Activated CD4-positive, alpha-beta T cell treated with anti-CD3 and anti-CD28 coated beads for 36 hours (primary cell): ENCODE data around the gene RAB11FIP4. TPM values are rescaled to one million over a fixed set of nuclear protein-coding genes. Genes with fewer than 3 reads are reported as not detected.

Source experiments
- ATAC-seq: fragments of 200-7000 bp; cut with Tn5 transposase; one replicate; pipeline ENCODE4 v1.10.0; 2021; ENCODE audit warnings: mild to moderate bottlenecking, moderate library complexity
- CTCF ChIA-PET: fragments of 350-600 bp; sonication (Branson Sonifier 250); formaldehyde crosslinking; loops from one replicate; lab custom pipeline; 2021; ENCODE audit warnings: antibody characterized with exemption; lab: Charles Lee
- POLR2A ChIA-PET: fragments of 350-600 bp; sonication (Branson Sonifier 250); formaldehyde crosslinking; loops from one replicate; lab custom pipeline; 2021; ENCODE audit warnings: antibody characterized with exemption, inconsistent platforms; lab: Charles Lee
- DNase-seq: peaks from one replicate; pipeline ENCODE4 v3.0.0-alpha.2; 2020
- H3K27ac Mint-ChIP-seq: one replicate; pipeline ENCODE4 v1.8.0; 2021; ENCODE audit warnings: mixed read lengths
- H3K27me3 Mint-ChIP-seq: one replicate; pipeline ENCODE4 v1.8.0; 2021; ENCODE audit warnings: mixed read lengths
- H3K36me3 Mint-ChIP-seq: one replicate; pipeline ENCODE4 v1.8.0; 2021; ENCODE audit warnings: low read depth, mixed read lengths
- H3K4me1 Mint-ChIP-seq: one replicate; pipeline ENCODE4 v1.8.0; 2021; ENCODE audit warnings: mixed read lengths
- H3K4me3 Mint-ChIP-seq: one replicate; pipeline ENCODE4 v1.8.0; 2021; ENCODE audit warnings: mild to moderate bottlenecking, moderate library complexity, mixed read lengths
- H3K9me3 Mint-ChIP-seq: one replicate; pipeline ENCODE4 v1.8.0; 2021; ENCODE audit warnings: low read depth, mixed read lengths
- intact Hi-C, 2 experiments: fragments of 100-400 bp; cut with DNase I in 1 of 2; cut with micrococcal nuclease in 1 of 2; formaldehyde crosslinking; loops; one replicate each; pipeline versions ENCODE4 v1.14.2 to v1.15.1; 2022 to 2024; cut with DNase I, micrococcal nuclease
- total RNA-seq, 2 experiments: library from RNA; stranded (reverse); gene quantifications; one replicate each; pipeline ENCODE4 v1.2.3, GENCODE V29; 2021

The RAB11FIP4 gene
- total RNA-seq, 2 experiments from 2014 or later = 30.3 to 41.4 TPM

DNA sequence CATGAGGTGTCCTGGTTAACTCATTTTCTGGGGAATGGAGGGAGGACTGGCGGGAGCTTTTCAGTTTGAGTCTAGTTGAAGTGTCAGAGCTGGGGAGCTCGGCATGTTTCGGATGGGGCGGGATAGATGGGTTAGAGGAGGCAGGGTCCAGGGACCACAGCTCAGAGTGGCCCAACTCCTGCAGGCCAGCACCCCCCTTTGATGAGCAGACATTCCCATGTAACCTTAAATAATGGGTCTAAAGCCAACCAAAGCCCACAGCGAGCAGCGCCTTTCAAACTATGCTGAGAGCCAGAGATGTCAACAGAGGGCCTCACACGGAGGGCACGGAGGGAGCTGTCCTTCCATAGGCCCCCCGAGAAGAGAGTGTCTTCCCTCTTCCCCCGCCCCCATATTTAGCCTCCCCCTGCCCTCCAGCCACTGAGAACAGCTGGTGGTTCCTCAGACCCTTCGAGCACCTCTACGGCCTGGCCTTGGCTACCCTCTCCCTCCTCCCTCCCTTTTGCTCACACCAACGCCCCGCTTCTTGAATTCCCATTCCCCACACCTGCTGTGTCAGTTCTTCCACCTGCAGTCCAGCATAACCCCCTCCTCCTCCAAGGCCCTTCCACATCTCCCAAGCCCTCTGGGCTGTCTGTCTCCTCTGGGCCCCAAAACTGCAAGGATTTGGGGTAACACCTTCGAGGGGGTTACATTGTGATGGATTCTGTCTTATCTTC, 21.8 kb downstream of the RAB11FIP4 start:
- H3K36me3 Mint-ChIP-seq = no peaks in the 10 kb centered on the region

DNA sequence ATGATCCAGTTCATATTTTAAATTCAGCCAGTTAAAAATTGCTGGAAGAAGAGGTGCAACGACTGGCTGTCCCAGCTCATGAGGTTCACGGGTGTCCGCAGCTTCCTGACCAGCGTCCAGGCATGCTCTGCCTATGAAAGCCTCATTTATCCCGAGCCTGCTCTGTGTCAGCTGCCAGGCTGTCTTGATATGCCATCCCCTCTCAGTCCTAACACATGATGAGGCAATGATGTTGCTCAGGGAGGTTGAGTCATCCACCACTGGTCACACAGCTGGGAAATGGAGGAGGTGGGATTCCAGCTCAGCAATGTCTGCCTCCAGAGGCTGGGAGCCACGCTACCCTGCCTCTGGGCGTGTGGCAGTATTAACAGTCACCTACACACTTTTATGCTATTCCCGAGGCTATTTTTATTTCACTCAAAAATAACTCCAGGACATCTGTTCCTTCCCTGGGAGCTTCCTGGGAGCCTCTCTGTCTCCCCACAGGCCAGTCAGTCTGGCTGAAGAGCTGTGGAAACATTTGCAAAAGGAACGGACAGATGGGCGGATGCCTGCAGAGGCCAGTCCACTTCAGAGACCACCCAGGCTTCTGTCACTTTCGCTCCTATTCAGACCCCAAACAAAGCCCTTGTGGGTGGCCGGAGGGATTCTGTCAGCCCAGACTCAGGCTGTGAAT, 22.5 kb downstream of the RAB11FIP4 start:
- ChIA-PET POLR2A (no interaction called here), CTCF (no interaction called here)
- Mint-ChIP-seq H3K4me3 (no peak overlapping the region), H3K27ac (no peak overlapping the region), H3K4me1 (no peaks in the 10 kb centered on the region), H3K27me3 (no peaks in the 10 kb centered on the region), H3K36me3 (no peaks in the 10 kb centered on the region), H3K9me3 (no peaks in the 10 kb centered on the region)
- intact Hi-C loops = no loop called here
- ATAC-seq (no peak), DNase-seq (no peak)

More for the DNA sequence above, 21.8 kb downstream of the RAB11FIP4 start:
- ChIA-PET POLR2A (no interaction called here), CTCF (no interaction called here)
- no peaks in the 10 kb centered on the region for H3K27me3 Mint-ChIP-seq
- H3K4me3 Mint-ChIP-seq = no peak overlapping the region
- ATAC-seq (no peak), DNase-seq (no peak)
- H3K27ac Mint-ChIP-seq = no peak overlapping the region
- no peaks in the 10 kb centered on the region for H3K4me1 Mint-ChIP-seq
- intact Hi-C loops = no loop called here
- no peaks in the 10 kb centered on the region for H3K9me3 Mint-ChIP-seq

DNA sequence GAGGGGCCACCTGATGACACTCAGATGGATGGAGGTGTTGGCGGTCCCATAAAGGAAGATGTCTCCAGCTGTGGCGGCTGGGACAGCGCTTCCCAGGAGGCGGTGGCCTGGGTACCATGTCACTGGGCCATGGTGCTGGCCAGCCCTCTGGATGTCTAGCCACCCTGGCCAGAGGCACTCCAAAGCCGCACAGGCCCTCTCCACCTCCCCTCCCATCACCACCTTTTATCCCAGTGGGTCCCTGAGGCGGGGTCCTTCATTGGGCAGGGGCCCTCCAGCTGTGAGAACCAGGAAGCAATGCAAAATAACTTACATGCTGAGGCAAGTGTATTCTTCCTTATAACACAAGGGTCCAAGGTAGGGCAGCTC, 23.1 kb downstream of the RAB11FIP4 start:
- no peaks in the 10 kb centered on the region for H3K27me3 Mint-ChIP-seq
- no peaks in the 10 kb centered on the region for H3K9me3 Mint-ChIP-seq
- CTCF ChIA-PET = interaction anchor here (1.2 kb wide), 1 partner anchor 10 kb away, joined by 4 read pairs; no protein-coding TSS in a partner anchor
- no peak overlapping the region for H3K4me3 Mint-ChIP-seq
- no peak for ATAC-seq
- POLR2A ChIA-PET = no interaction called here
- DNase-seq = no peak
- H3K4me1 Mint-ChIP-seq = no peaks in the 10 kb centered on the region
- H3K36me3 Mint-ChIP-seq = no peaks in the 10 kb centered on the region
- no peak overlapping the region for H3K27ac Mint-ChIP-seq
- intact Hi-C loops = no loop called here

DNA sequence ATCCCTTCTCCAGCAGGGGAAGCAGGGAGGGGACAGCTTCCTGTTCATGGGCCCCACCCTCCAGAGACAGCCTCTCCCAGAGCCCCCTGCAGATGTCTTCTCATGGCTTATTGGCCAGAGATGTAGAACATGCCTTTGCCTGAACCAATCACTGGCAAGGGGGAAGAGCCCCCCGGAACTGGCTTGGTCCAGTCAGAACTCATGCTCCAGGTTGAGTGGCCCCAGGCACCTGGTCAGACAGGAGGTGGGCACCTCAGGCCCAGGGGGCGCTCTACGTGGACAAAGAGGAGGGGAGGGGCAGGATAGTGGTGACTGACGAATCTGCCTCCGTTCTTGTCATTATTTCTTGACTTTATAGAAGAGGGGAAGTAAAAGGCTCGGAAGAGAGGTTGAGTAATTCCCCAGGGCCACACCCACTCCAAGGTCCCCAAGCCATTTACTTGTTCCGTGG, 23.6 kb downstream of the RAB11FIP4 start:
- Mint-ChIP-seq H3K27ac (no peak overlapping the region), H3K4me3 (no peak overlapping the region), H3K4me1 (no peaks in the 10 kb centered on the region), H3K27me3 (no peaks in the 10 kb centered on the region), H3K36me3 (no peaks in the 10 kb centered on the region), H3K9me3 (no peaks in the 10 kb centered on the region)
- CTCF ChIA-PET = interaction anchor here (1.2 kb wide), 1 partner anchor 10 kb away, joined by 4 read pairs; no protein-coding TSS in a partner anchor
- POLR2A ChIA-PET = no interaction called here
- intact Hi-C loops = no loop called here
- DNase-seq = no peak
- ATAC-seq = no peak

DNA sequence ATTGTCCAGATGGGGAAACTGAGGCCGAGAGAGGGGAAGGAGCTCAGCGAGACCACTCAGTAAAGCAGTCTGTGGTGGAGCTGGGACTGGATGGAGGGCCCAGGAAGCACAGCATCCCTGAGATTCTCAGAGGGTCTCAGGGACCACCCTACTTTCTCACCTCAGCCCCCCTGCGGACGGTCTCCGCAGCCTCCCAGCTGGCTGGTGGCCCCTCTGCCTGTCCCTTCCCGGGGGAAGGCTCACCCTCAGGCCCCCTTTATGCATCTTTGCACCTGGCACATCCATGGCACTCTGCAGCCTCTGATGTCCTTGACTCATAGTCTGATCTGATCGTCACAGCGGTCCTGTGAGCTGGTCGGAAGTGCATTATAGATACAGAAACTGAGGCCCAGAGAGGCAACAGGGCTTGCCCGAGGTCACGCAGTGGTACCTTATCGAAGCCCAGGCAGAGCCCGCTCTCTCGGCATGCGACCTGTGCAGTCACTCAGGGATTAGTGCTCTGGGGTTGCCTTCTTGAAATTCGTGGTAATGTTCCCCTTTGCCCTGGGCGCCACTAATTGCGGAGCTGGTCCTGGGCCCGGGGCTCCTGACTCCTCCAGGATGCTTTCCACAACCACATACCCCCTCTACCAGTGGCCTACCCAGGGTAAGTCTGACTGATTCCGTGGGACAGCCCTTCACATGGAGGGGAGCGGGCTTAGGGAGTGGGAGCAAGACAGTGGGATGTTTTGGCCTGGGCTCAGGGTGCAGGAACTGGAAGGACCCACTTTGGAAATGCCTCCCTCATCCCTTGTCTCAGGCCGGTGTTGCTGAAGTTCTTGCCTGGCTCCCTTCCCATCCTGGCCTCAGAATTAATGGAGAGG, 24.4 kb downstream of the RAB11FIP4 start:
- intact Hi-C loops = no loop called here
- Mint-ChIP-seq H3K27ac (no peak overlapping the region), H3K27me3 (no peaks in the 10 kb centered on the region), H3K9me3 (no peaks in the 10 kb centered on the region), H3K4me3 (no peak overlapping the region), H3K36me3 (no peaks in the 10 kb centered on the region), H3K4me1 (no peaks in the 10 kb centered on the region)
- no peak for ATAC-seq
- DNase-seq = no peak
- ChIA-PET POLR2A (interaction anchor here (0.6 kb wide), 1 partner anchor 585 kb away, joined by 4 read pairs; no protein-coding TSS in a partner anchor), CTCF (interaction anchor here (1.2 kb wide), 1 partner anchor 11 kb away, joined by 4 read pairs; no protein-coding TSS in a partner anchor)

DNA sequence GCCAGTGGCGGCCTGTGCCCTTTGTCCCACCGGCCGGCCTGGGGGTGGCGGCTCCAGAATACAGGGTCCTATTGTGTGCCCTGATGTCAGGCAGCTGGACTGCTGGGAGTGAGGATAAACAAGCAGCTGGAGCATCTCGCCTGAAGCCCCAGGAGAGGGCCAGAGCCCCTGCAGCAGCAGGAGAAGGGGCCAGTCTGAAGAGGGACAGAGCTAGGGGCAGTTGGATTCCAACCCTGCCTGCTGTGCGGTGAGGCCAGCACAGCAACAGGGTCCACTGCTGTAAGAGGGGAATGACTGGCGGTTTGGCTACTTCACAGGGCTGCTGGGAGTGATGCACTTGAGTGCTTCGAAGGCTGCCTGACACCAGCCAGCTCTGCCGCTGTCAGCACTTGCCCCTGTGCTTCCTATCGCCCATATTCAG, 25.0 kb downstream of the RAB11FIP4 start:
- ChIA-PET POLR2A (interaction anchor here (0.6 kb wide), 1 partner anchor 586 kb away, joined by 4 read pairs; no protein-coding TSS in a partner anchor), CTCF (interaction anchor here (0.6 kb wide), 1 partner anchor 199 kb away, joined by 3 read pairs; no protein-coding TSS in a partner anchor)
- H3K27me3 Mint-ChIP-seq = no peaks in the 10 kb centered on the region
- H3K27ac Mint-ChIP-seq = no peak overlapping the region
- no peak for ATAC-seq
- H3K4me1 Mint-ChIP-seq = no peaks in the 10 kb centered on the region
- no peaks in the 10 kb centered on the region for H3K36me3 Mint-ChIP-seq
- H3K4me3 Mint-ChIP-seq = no peak overlapping the region
- DNase-seq = no peak
- no peaks in the 10 kb centered on the region for H3K9me3 Mint-ChIP-seq
- intact Hi-C loops = no loop called here

DNA sequence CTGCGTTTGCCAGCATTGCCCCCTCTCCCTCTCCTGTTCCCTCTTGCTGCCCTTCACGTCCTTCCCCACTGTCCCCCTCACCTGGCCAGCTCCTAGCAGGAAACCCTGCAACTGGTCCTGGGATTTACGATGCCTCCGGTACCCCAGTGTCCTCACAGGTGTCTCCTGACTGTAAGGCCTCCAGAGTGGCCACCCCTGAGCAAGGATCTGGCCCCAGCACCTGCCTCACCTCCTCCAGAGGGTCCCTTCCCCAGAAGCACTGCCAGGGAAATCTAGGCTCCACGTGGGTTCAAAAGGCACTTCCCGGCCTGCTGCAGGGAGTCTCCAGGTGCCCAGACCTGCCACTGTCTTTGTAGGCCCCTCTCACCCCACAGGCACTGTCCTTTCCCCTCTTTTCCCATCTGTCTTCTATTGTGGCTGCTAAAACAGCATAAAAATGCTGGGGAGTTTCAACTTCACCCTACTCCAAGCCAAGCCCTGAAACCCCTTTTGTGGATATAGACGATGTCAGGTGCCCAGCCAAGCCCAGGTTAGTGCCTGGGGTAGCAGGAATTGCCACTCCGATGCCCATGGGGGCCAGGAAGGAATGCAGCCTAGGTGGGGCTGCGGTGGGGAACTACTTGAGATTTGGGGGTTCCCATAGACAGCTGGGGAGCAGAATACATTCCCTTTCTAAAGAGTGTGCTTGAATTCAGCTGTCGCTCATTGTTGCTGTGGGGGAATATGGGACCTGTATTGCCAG, 25.7 kb downstream of the RAB11FIP4 start:
- H3K36me3 Mint-ChIP-seq = no peaks in the 10 kb centered on the region
- CTCF ChIA-PET = interaction anchor here (0.6 kb wide), 1 partner anchor 199 kb away, joined by 3 read pairs; no protein-coding TSS in a partner anchor
- intact Hi-C loops = no loop called here
- peaks cover 1% of the 10 kb centered on the region for H3K9me3 Mint-ChIP-seq
- ATAC-seq = no peak
- H3K27ac Mint-ChIP-seq = no peak overlapping the region
- no peaks in the 10 kb centered on the region for H3K4me1 Mint-ChIP-seq
- no peak overlapping the region for H3K4me3 Mint-ChIP-seq
- DNase-seq = no peak
- POLR2A ChIA-PET = no interaction called here
- no peaks in the 10 kb centered on the region for H3K27me3 Mint-ChIP-seq

DNA sequence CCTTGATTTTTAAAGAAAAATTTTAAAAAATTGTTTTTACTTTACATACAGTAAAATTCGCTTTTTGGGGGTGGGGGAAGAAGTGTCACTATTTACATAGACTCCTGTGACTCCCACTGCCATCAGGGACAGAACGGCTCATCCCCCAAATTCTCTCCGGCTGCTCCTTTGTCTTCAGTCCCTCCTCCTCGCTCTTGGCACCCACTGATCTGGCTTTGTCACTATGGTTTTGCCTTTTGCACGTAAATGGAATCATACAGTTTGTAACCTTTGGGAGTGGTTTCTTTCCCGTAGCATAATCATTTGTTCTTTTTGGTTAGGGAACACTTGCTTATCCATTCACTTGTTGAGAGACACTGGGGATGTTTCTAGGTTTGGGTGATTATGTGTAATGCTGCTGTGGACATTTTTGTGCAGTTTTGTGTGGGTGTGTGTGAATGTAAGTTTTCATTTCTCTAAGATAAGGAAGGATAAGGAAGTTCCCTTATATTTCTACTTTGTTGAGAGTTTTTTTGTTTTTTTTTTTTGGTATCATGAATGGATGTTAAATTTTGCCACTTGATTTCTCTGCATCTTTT, 27.4 kb downstream of the RAB11FIP4 start:
- Mint-ChIP-seq H3K36me3 (no peaks in the 10 kb centered on the region), H3K9me3 (peaks cover 4% of the 10 kb centered on the region), H3K27ac (no peak overlapping the region), H3K27me3 (no peaks in the 10 kb centered on the region), H3K4me1 (no peaks in the 10 kb centered on the region), H3K4me3 (no peak overlapping the region)
- intact Hi-C loops = no loop called here
- no peak for DNase-seq
- POLR2A ChIA-PET = no interaction called here
- CTCF ChIA-PET = no interaction called here
- ATAC-seq = no peak

DNA sequence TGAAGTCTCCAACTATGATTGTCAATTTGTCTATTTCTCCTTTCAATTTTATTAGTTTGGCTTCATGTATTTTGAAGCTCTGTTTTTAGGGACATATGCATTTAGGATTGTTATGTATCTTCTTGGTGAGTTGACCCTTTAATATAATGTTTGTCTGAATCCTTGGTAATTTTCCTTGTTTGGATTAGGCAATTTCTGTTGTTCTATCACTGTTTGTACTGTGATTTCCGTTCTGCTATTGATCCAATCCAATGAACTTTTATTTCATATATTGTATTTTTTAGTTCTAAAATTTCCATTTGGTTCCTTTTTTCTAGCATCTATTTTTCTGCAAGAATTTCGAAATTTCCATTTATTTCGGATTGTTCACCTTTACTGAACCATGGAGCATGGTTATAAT, 31.0 kb downstream of the RAB11FIP4 start:
- CTCF ChIA-PET = interaction anchor here (0.8 to 1.8 kb wide), 3 partner anchors 26 to 102 kb away, joined by 3 to 4 read pairs (median 4); no protein-coding TSS in a partner anchor
- H3K27ac Mint-ChIP-seq = no peak overlapping the region
- peaks cover 4% of the 10 kb centered on the region for H3K27me3 Mint-ChIP-seq
- ATAC-seq = no peak
- no peak for DNase-seq
- H3K4me1 Mint-ChIP-seq = no peaks in the 10 kb centered on the region
- POLR2A ChIA-PET = no interaction called here
- H3K36me3 Mint-ChIP-seq = no peaks in the 10 kb centered on the region
- intact Hi-C loops = no loop called here
- H3K9me3 Mint-ChIP-seq = peaks cover 4% of the 10 kb centered on the region
- no peak overlapping the region for H3K4me3 Mint-ChIP-seq

DNA sequence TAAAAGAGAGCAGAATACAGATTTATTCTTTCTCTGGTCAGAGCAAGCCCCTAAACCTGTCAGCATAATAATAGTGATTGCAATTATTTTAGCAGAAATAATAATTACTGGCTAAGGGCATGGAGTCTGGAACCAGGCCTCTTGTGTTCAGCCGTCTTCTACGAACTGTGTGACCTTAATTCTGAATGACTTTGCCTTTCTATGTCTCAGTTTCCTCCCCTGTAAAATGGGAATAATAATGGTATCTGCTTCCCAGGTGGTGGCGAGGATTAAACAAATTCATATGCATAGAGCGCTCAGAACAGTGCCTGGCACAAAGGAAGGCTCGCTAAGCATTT, 33.4 kb downstream of the RAB11FIP4 start:
- H3K36me3 Mint-ChIP-seq = no peaks in the 10 kb centered on the region
- H3K27ac Mint-ChIP-seq = no peak overlapping the region
- no peak overlapping the region for H3K4me3 Mint-ChIP-seq
- H3K4me1 Mint-ChIP-seq = no peaks in the 10 kb centered on the region
- DNase-seq (no peak), ATAC-seq (no peak)
- ChIA-PET CTCF (interaction anchor here (0.6 kb wide), 1 partner anchor 431 kb away, joined by 3 read pairs; no protein-coding TSS in a partner anchor), POLR2A (no interaction called here)
- H3K9me3 Mint-ChIP-seq = peaks cover 4% of the 10 kb centered on the region
- intact Hi-C loops = no loop called here
- H3K27me3 Mint-ChIP-seq = peaks cover 8% of the 10 kb centered on the region
